GM19395 (cell line): ENCODE results near the gene ZNF423.

Experiments
- ATAC-seq: cut with Tn5 transposase; IDR thresholded peaks from one replicate; pipeline ENCODE4 v1.9.1; 2021; ENCODE audit warnings: mild to moderate bottlenecking, moderate library complexity; ENCODE audit not compliant: unreplicated experiment

ZNF423 gene

DNA sequence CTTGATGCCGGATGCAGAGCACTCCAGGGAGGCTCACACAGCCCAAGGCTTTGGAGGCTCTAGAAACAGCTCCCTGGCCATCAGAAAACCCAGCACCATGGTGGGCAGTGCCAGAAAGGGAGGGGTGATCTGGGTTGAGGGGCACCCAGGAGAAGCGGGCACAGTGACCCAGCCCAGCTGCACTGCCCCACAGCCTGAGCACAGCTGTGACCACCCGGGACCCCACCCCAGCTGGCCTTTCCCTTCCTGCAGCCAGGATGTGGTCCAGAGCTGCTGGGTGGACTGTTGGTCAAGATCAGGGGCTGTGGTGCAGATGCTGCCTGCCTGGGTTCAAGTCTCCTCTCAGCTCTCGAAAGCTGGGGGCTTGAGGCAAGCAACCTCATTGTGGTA is 223.1 kb downstream of the ZNF423 start:
- no peak for ATAC-seq

DNA sequence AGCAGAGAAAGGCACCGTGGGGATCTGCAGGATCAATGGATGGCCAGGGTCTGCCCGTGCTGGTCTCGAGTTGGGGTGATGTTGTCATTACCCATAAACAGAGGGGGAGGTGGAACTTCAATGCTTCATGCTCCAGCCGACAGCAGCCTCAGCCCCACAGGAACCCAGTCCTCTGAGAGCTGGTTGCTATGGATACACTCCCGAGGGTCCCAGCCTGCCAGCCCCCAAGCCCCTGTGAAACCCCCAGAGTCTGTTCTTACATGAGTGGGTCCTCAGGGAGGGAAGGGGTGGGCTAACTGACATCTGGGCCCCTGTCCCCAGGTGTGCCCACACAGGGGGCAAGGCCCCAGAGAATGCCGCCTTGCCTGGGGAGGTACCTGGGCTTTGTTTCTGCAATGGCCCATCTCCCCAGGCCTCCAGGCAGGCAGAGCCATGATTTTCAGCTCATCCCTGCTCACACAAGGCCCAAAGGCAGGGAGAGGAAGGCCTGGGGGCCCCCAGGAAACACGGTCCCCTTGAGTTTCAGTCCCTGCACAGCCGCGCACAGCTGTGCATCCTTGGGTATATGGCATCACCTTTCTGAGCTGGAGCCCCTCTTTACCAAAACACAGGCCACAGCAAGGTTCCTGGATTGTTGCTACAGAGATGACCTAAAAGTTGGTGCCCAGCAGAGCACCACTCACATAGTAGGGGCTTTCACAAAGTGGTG is 223.7 kb downstream of the ZNF423 start:
- ATAC-seq = no peak

DNA sequence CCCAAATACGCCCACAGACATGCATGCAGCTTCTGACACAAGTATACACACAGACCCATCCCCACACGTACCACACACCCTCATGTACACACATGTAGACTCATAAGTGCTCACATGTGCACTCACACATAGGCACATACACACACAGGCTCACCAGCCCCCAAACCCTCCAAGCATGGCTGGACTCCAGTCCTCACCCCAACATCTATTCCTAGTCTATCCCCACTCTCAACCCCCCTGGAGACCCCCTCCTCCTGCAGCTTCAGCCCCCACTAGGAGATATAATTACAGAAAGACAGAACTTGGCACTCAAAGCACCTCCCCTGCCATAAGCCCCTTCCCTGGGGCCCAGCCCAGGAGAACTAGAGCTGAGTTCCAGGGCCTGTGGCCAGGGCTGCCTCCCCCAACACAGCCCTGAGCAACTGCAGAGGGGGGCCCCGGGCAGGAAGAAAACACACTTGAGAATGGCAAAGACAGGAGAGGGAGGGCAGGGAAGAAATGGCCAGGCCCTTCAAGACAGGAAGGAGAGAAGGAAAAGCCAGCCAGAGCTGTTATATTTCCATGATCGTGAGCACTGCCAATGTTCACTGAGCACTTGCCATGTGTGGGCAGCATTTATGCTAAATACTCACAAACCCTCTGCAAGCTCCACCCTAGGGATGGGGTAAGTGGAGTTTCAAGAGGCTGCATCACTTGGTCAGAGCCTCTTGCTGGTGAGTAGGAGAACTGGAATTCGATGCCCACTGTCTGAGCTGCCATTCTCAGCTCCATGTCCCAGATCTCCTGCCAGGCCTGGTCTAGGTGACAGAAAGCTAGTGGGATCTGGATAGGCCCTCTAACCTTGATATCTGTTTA is 224.5 kb downstream of the ZNF423 start:
- no peak for ATAC-seq

DNA sequence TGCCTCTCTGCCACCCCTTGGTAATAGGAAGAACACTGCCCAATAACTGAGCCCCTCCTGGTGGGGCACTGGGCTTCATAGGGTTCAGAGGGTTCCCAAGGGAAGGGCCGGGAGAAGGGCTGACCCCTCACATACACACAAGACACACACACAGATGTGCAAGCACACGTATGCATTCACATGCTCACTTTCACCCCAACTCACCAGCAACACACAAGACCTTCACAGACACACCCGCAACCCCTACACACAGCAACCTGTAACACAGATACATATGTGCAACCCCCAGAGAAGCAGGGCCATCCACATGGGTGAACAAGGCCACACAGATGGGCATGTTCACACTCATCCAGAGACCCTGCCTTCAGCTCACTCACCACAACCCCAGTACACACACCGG is 225.1 kb downstream of the ZNF423 start:
- no peak for ATAC-seq

DNA sequence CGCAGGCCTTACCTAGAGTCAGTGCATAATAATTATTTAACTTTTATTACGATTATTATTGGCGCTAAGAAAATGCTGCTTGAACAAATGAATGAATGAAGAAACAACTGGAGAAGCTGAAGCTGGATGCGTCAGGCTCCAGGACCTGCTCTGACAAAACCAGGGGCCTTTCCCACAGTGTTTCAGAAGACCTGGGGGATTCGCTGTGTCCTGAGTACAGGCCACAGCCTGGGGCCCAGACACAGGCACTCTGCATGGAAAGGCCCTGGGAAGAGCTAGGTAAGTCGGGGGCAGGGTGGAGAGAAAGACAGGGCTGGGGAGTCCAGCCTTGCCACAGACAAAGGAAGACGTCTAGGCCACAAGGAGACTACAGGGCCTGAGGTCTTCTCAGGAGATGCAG is 226.1 kb downstream of the ZNF423 start:
- ATAC-seq = no peak

DNA sequence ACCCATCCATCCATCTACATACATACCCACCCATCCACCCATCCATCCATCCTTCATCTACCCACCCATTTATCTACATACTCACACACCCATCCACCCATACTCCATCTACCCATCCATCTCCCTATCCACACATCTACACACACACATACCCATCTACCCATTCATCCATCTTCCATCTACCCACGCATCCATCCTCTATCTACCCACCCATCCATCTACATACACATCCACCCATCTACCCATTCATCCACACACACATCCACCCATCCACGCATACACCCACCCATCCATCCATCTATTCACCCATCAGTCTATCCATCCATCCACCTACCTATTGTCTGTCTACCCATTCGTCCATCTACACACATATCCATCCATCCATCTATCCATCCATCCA is 227.8 kb downstream of the ZNF423 start:
- ATAC-seq = no peak

DNA sequence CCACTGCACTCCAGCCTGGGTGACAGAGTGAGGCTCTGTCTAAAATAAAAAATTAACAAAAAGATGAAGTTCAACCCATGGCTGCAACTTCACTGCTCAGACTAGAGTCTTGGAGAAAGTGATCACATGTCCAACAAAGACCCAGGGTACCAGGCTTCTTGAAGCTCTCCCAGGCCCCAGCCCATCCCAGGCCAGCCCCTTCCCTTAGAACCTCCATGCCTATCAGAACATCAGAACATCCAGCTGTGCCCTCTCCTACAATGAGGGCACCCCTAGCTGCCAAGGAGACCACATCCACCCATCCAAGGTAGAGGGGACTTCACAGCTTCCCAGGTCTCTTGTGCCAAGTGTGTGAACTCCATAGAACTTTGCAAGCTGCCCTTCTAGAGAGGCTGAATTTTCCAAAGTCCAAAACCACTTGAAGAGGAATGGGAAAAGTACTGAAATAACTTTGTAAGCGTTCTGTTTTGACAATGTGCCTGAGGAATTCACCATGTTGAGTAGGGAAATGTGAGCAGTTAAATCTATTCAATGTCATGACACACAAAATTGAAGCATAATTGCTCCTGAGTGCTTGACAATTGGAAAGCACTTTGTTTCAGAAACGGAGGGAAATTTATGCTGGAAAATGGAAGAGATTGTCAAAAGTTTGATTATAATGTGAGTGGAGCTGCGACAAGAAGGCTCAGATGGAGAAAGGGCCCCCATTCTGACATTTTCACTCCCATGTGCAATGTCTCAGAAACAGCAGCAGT is 230.4 kb downstream of the ZNF423 start:
- ATAC-seq = no peak

DNA sequence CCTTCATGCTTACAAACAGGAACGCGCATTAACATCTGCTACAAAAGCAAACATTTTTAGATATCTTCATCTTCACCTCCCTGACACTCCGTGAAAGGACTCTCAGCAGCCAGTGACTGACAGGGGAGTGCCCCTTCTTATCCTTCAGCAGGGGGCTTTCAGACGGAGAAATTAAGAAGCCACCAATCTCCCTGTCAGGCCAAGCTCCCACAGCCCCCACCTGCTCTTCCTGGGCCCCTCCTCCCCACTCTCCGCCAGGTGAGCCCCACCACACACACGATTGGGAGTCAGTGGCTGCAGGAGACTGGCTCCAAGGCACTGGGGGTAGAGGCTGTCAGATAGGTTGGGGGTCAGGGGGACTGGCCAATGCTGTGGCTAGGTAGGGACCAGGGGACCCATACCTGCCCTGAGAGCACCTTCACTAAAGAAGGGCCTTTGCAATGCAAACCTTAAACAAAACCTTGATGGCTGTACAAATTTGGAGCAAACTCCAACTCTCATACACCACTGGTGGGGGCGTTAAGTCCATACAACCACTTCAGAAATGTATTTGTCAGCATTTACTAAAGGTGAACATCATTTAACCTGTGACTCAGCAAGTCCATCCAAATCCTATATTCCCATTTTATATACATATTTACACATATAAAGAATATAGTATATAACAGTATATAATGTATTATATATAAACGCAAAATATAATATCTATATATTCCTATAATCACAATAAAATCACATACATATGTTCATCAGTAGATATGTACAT is 232.2 kb downstream of the ZNF423 start:
- ATAC-seq = no peak

DNA sequence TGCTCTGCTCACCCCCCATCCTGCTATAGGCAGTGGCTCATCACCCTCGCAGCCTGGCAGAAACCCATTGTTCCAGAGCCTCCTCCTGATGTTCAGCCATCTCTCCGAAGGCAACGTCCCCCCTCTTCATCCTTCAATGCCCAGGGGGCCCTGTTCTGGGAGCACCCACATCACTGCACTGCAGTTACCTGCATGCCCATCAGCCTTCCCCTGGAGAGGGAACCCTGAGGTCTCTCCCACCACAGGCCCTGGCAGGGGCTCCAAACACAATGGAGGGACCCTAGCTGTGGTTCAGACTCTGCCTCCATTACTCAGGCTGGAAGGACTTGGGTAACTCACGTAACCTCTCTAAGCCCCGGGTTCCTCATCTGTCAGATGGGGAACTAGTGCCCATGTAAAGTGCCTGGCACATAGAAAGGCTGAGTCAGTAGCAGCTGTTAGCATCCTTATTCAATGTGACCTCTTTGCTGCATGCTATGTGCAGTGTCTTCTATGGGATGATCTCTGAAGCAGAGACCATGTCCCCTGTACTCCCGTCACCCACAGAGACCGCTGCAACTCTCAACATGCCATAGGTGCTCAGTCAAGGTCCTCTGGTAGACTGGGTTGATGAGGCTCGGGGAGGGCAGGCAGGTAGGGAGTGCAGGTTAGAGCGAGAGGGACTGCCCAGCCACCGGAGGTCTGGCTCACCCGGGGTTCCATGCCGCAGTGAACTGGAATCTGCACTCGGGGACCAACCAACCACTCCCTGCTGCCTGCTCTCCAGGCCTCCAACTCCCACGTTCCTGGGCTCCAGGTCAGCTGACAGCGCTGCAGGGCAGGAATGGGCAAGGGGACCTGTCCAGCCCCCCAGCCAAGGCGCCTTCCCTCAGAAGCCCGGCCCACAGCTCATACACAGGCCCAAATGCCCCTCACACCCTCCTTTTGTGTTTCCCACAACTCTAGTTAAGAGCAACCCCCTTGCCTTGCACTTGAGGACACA is 233.2 kb downstream of the ZNF423 start:
- ATAC-seq = no peak

DNA sequence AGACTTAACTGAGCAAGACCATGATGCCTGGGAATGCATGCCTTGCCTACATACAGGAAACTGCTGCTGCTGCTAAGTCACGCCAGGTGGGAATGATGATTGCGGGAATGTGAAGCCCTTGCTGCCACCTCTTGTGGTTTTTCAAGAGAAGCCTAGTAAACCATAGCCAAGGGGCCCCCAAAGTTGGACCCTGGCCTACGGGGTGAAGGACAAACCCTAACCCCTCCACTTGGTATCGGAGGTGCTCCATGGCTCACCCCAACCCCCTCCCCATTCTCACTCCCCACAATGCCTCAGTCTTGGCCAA is 233.9 kb downstream of the ZNF423 start:
- ATAC-seq = no peak

DNA sequence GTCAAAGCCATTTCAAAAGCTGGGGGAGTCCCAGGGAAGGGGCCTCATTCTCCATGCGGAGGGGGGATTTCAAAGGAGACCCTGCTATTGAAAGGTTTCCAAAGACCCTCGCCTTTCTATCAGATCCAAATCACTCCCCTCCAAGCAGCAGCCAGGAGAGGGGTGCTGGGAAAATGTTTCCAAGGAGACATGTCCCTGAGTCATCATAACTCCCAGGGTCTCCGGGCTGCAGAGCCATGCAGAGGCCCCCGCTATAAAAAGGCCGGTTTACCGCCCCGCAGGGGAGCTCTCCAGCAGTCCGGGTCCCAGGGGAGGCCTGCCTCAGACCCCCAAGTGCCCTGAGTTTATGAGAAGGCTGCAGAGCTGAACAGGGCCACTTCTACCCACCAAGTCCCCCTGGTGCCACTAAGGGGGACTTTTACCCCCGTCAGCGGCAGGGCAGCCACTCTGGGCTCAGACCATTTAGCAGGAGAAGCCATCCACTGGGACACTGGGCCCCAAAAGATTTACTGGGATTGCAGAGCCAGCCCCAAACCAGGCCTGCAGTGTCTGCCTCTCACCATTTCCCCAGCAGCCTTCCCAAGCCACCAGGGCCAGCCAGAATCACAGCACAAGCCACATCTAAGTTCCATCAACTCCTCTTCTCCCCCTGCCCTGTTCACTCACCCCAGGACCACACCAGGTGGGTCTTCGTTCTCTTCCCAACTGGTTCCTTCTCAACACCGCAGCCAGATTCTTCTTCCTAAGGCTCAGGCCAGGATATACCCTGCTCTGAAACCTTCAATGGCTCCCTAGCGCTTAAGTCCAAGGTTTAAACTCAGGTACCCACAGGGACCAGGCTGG is 234.4 kb downstream of the ZNF423 start:
- no peak for ATAC-seq

DNA sequence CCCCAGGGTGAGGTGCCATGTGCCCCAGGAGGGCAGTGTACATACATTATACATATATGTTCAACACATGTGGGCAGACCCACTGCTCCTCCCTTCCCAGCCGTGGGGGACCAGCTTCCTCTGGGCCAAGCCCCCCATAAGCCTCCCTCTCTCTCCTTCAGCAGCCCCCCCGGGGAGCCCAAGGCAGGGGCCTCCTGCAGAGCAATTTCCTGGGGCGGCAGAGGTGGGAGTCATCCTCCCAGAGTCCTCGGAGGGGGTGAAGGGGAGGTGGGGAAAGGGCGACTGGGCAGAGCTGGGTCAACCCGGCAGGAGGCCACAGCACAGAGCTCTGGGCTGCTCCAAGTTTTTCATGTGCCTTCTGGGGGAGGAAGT is 235.1 kb downstream of the ZNF423 start:
- no peak for ATAC-seq

DNA sequence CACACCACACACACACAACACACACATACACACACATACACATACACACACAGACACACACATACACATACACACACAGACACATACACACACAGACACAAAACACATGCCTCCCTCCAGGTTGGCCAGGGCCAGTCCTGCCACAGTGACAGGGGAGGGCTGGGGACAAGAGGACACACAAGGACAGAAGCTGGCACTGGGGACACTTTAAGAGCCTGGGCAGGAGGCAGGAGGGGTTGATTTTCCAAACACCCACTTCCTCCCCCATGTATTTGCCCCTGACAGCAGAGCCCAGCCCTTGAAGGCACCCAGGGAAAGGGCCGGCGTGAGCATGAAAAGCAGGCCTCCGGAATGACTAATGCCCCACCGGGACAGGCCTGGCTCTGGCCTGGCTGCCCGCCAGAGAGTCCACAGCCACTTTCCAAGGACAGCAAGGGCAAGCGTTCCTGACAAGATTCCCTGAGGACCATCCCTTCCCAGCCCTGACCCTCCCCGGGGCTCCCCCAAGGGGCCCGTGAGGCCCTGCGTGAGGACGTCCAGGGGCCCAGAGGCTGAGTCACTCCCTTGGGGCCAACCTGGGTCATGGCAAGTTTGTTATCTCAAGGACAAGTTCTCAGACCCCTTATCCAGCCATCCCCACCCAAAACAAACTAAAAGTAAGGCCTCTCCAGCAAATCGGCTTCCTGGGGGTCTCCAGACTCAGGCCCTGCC is 235.6 kb downstream of the ZNF423 start:
- no peak for ATAC-seq

DNA sequence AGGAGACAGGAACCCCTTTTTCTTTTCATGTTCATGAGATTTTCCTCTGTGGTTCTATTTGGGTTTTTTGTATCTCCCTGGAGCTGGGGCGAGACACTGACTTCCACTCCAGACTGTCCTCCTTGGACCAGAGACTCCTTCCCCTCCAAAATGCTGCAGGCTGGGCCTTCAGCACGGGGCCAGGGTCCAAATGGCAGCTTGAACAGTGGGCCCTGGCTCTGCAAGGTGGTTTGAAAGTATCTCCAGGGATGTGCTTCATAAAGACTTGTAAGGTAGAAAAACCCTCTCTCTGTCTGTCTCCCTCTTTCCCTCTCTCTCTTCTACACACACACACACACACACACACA is 236.1 kb downstream of the ZNF423 start:
- ATAC-seq = no peak

DNA sequence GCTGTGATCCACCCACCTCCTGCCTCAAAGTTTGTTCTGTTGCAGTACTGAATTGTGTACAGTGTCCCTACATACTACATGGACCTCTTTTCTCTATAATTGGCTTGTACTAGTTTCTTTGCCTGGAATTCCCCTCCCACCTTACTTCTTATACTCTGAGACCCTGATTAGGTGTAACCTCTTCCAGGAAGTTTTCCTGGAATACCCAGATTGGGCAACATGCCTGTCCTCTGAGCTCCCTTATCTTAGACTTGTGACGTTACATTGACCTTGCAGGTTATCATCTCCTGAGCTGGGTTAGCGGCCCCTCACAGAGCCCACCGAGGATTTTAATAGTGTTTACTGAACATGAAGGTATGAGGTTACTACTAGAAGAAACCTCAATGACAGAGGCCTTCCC is 237.0 kb downstream of the ZNF423 start:
- no peak for ATAC-seq

DNA sequence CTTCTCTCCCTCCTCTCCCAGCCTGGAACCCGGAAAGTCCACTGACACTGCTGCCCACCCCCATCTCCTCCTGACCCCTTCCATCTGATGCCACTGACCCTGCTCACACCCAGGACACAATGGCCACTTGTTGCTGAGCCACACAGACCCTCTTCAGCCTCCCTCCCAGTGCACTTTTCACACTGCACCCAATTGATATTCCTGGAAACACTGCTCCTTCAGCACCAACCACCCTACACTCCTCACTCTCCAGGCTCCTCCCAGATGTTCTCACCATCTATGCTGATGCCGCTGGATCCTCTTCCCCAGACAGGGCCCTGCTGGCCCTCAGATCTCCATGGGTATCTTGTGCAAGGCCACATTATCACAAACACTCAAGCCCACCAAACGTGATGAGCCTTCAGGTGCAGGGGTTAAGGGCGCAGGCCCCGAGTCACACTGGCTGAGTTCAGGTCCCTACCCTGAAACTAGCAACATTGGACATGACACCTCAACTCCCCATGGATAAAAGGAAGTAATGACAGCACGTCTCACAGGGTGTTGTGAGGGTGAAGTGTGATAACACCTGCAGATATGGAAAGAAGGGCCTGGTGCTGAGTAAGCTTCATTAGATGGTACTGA is 238.1 kb downstream of the ZNF423 start:
- no peak for ATAC-seq

DNA sequence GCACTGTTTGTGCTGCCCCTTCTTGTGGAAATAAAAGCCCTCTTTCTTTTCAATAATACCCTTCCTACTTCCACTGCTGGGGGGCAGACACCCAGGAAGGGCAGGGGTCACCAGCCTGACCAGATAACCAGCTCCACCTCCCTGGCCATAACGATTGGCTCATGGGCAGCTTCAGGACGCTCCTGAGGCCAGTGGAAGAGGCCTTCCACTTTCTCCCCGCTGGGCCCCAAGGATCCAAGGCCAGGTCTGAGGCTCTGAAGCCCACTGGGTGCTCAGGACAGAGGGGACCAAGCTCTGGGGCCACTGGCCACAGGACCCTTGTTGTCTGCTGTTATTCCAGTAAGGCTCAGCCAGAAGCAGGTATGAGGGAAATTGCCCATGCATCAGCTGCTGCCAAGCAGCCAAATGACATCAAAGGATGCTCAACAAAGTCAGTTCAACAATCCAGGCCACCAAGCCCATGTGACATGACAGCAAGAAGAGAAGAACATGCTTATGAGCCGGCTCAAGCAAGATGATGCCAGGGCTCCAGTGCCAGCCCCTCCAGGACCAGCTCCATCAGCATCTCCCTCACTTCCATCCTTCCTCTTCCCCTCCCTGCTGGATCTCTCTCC is 238.8 kb downstream of the ZNF423 start:
- ATAC-seq = no peak

DNA sequence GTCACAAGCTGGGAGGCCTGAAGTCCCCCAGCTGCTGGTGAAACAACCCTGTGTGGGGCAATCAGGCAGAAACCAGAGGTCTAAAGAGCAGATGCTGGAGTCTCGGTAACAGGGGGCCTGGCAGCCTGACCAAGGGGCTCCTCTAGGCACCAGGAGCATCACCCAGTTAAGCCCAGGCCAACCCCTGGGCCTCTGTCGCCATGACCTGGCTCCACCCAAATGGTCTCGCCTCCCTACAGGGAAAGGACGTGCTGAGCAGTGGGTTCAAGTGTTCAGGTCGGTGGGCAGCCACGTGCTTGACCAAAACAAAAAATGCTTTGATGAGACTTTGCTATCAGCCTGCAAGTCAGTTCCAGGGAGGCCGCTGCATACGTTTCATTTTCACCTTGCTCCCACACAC is 240.3 kb downstream of the ZNF423 start:
- ATAC-seq = no peak
